OCI-LY1 (cell line): ENCODE data around the gene SLC35F4.

ENCODE experiments used
- H2AFZ ChIP-seq: fragments of 200-600 bp; sonication (generic), shearing (Covaris generic); 2 replicates; pipeline ENCODE4 v1.6.0; 2014; ENCODE audit warnings: antibody characterized with exemption, mild to moderate bottlenecking, low read length
- H3F3A ChIP-seq: fragments of 200-600 bp; sonication (generic), shearing (Covaris generic); 2 replicates; pipeline ENCODE4 v1.6.0; 2014; ENCODE audit warnings: mild to moderate bottlenecking, antibody characterized with exemption, low read length, moderate library complexity; ENCODE audit not compliant: insufficient read depth
- H3K27ac ChIP-seq: fragments of 200-600 bp; sonication (generic); 2 replicates; pipeline ENCODE4 v1.5.1; 2014; ENCODE audit warnings: low read length, mixed run types, mild to moderate bottlenecking, low read depth; ENCODE audit not compliant: poor library complexity, severe bottlenecking
- H3K27me3 ChIP-seq: fragments of 200-600 bp; sonication (generic); 2 replicates; pipeline ENCODE4 v1.6.0; 2014; ENCODE audit warnings: antibody characterized with exemption, mild to moderate bottlenecking, low read length, moderate library complexity; ENCODE audit not compliant: insufficient read depth
- H3K36me3 ChIP-seq: fragments of 200-600 bp; sonication (generic); 2 replicates; pipeline ENCODE4 v1.6.1; 2014; ENCODE audit warnings: mild to moderate bottlenecking, antibody characterized with exemption, low read length, moderate library complexity, mixed read lengths; ENCODE audit not compliant: insufficient read depth
- H3K4me1 ChIP-seq: fragments of 200-600 bp; sonication (generic); 2 replicates; pipeline ENCODE4 v1.5.1; 2014; ENCODE audit warnings: mild to moderate bottlenecking, low read length, moderate library complexity; ENCODE audit not compliant: insufficient read depth, severe bottlenecking
- H3K4me2 ChIP-seq: fragments of 200-600 bp; sonication (generic), shearing (Covaris generic); 2 replicates; pipeline ENCODE4 v1.6.1; 2014; ENCODE audit warnings: low read length
- H3K4me3 ChIP-seq: fragments of 200-600 bp; sonication (generic); 2 replicates; pipeline ENCODE4 v1.5.1; 2014; ENCODE audit warnings: low read length, low read depth, mild to moderate bottlenecking, mixed read lengths; ENCODE audit not compliant: poor library complexity, severe bottlenecking
- H3K79me2 ChIP-seq: fragments of 200-600 bp; shearing (Covaris generic); 2 replicates; pipeline ENCODE4 v1.6.1; 2016; ENCODE audit warnings: mixed run types, low read length, mixed read lengths; ENCODE audit not compliant: insufficient read depth
- H3K9ac ChIP-seq: fragments of 200-600 bp; sonication (generic), shearing (Covaris generic); 2 replicates; pipeline ENCODE4 v1.6.1; 2014; ENCODE audit warnings: mild to moderate bottlenecking, low read length, mixed read lengths
- H3K9me2 ChIP-seq: fragments of 200-600 bp; sonication (generic), shearing (Covaris generic); 2 replicates; pipeline ENCODE4 v1.6.1; 2014; ENCODE audit warnings: low read depth, mild to moderate bottlenecking, low read length, mixed read lengths
- H3K9me3 ChIP-seq: fragments of 200-600 bp; shearing (Covaris generic); 2 replicates; pipeline ENCODE4 v1.6.1; 2014; ENCODE audit warnings: low read length, mixed read lengths
- H4K20me1 ChIP-seq: fragments of 200-600 bp; sonication (generic), shearing (Covaris generic); 2 replicates; pipeline ENCODE4 v1.6.0; 2016; ENCODE audit warnings: mild to moderate bottlenecking, low read length; ENCODE audit not compliant: insufficient read depth
- EZH2 ChIP-seq: fragments of 200-600 bp; sonication (generic), shearing (Covaris generic); IDR thresholded peaks from 2 replicates; pipeline ENCODE4 v1.8.0; 2017; ENCODE audit warnings: borderline replicate concordance, mixed run types, mild to moderate bottlenecking, antibody characterized with exemption, low read length, moderate library complexity, mixed read lengths
- TF ChIP-seq, protein P1 (sequence below): fragments of 200-600 bp; sonication (generic), shearing (Covaris generic); IDR thresholded peaks from 2 replicates; pipeline ENCODE4 v1.5.1; 2017; ENCODE audit warnings: mild to moderate bottlenecking, antibody characterized with exemption, low read length, moderate library complexity, mixed read lengths

The SLC35F4 gene

DNA sequence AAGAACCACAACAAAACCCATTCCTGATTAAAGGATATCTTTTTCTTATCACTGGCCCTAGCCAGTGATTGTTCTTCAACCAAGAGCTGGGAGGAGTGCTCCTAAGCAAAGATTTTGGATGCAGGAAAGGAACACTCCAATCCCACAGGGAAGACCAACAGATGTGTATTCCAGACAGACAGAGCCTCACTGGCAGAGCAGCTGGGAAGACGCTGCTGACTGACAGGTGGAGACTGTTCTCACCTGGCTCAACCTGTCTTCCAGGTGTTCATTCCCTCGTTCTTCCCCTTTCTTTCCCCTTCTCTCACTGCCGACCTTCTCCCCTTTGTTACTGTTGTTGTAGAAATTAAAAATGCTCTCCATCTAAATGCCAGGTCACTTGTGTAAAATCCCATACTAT, 282.5 kb downstream of the SLC35F4 start:
- TF ChIP-seq, protein P1, sequence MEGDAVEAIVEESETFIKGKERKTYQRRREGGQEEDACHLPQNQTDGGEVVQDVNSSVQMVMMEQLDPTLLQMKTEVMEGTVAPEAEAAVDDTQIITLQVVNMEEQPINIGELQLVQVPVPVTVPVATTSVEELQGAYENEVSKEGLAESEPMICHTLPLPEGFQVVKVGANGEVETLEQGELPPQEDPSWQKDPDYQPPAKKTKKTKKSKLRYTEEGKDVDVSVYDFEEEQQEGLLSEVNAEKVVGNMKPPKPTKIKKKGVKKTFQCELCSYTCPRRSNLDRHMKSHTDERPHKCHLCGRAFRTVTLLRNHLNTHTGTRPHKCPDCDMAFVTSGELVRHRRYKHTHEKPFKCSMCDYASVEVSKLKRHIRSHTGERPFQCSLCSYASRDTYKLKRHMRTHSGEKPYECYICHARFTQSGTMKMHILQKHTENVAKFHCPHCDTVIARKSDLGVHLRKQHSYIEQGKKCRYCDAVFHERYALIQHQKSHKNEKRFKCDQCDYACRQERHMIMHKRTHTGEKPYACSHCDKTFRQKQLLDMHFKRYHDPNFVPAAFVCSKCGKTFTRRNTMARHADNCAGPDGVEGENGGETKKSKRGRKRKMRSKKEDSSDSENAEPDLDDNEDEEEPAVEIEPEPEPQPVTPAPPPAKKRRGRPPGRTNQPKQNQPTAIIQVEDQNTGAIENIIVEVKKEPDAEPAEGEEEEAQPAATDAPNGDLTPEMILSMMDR: no peak
- TF ChIP-seq EZH2: no peak
- H3K9me3 ChIP-seq: no peaks in the 10 kb centered on the region
- H4K20me1 ChIP-seq: no peaks in the 10 kb centered on the region
- no peak overlapping the region for H3K27ac ChIP-seq
- H3F3A ChIP-seq: no peaks in the 10 kb centered on the region
- no peak overlapping the region for H3K4me3 ChIP-seq
- no peak overlapping the region for H3K9ac ChIP-seq
- no peaks in the 10 kb centered on the region for H3K79me2 ChIP-seq
- H3K9me2 ChIP-seq: no peaks in the 10 kb centered on the region
- no peak overlapping the region for H3K4me2 ChIP-seq
- no peaks in the 10 kb centered on the region for H3K27me3 ChIP-seq
- H2AFZ ChIP-seq: no peak overlapping the region
- no peaks in the 10 kb centered on the region for H3K4me1 ChIP-seq
- no peaks in the 10 kb centered on the region for H3K36me3 ChIP-seq

DNA sequence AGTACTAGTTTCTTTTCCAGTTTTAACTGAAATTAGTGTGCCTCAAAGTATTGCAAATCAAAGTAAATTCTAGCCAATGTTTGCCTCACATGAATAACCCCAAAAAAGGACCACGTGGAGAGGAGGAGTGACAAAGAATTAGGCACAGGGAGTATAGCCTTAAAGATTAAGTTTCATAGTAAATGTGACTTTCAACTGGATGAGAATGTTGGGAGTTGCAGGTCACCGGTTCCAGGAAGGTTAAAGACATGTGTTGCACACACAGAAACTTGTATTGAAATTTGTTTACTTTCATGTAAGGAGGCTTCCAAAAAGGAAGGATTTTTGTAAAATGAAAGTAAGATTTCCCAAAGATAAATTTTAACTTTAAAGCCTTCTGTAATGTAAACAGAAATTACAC, 283.1 kb downstream of the SLC35F4 start:
- no peaks in the 10 kb centered on the region for H3K27me3 ChIP-seq
- H4K20me1 ChIP-seq: no peaks in the 10 kb centered on the region
- no peak overlapping the region for H3K9ac ChIP-seq
- H3K36me3 ChIP-seq: no peaks in the 10 kb centered on the region
- no peak overlapping the region for H3K4me2 ChIP-seq
- no peaks in the 10 kb centered on the region for H3K9me3 ChIP-seq
- no peak for TF ChIP-seq EZH2
- TF ChIP-seq, protein P1: no peak
- no peak overlapping the region for H2AFZ ChIP-seq
- no peak overlapping the region for H3K4me3 ChIP-seq
- no peaks in the 10 kb centered on the region for H3K9me2 ChIP-seq
- H3K4me1 ChIP-seq: no peaks in the 10 kb centered on the region
- no peak overlapping the region for H3K27ac ChIP-seq
- no peaks in the 10 kb centered on the region for H3K79me2 ChIP-seq
- H3F3A ChIP-seq: no peaks in the 10 kb centered on the region

- Histone ChIP-seq H3K9me2 (no peaks in the 10 kb centered on the region), H3K36me3 (no peaks in the 10 kb centered on the region), H3K9ac (no peak overlapping the region), H3F3A (no peaks in the 10 kb centered on the region), H3K27me3 (no peaks in the 10 kb centered on the region), H4K20me1 (no peaks in the 10 kb centered on the region), H3K4me3 (no peak overlapping the region), H3K79me2 (no peaks in the 10 kb centered on the region), H3K9me3 (no peaks in the 10 kb centered on the region), H3K27ac (no peak overlapping the region), H3K4me1 (no peaks in the 10 kb centered on the region), H2AFZ (no peak overlapping the region), H3K4me2 (no peak overlapping the region)
- no peak for TF ChIP-seq EZH2
- TF ChIP-seq, protein P1: no peak
These were observed 287.1 kb downstream of the SLC35F4 start for GRCh38 chr14:57578801-57579200.
